ENCODE data around the gene B9D2.

The B9D2 gene

GRCh38 chr19:41397086-41398049 lies 33.4 kb upstream of the B9D2 start, which contains the start of the genes BCKDHA and EXOSC5:
TSS of gene BCKDHA (plus strand) at chr19:41397818. CDS start at chr19:41397828, 10 bp downstream.
TSS of gene EXOSC5 (minus strand) at chr19:41397359. CDS start at chr19:41397328, 31 bp downstream.
- peak within 1 kb of the TSS; percentile 96 for H3K27ac ChIP-seq
- H3K27me3 ChIP-seq (replicated peaks), result no peaks in the 10 kb centered on the region
- in situ Hi-C loops (cut with HindIII; ENCODE audit: low pct_ligation_motif_present, low sequenced_read_pairs), result no loop called here
- H3K4me3 ChIP-seq (ENCODE audit: low read depth, low read length), result peak within 1 kb of the TSS; percentile 84
- peak; percentile 100 for DNase-seq
- TF ChIP-seq CTCF (IDR thresholded peaks at IDR 0.05; ENCODE audit: low read depth, low read length, missing control alignments), result no peak
- H3K36me3 ChIP-seq (replicated peaks), result no peaks in the 10 kb centered on the region

- no peak overlapping the region for H3K27ac ChIP-seq
- peaks cover 12% of the 10 kb centered on the region for H3K36me3 ChIP-seq (replicated peaks)
- in situ Hi-C loops (cut with HindIII; ENCODE audit: low pct_ligation_motif_present, low sequenced_read_pairs), result no loop called here
- no peak for DNase-seq
- no peak overlapping the region for H3K4me3 ChIP-seq (ENCODE audit: low read depth, low read length)
- H3K27me3 ChIP-seq (replicated peaks), result no peaks in the 10 kb centered on the region
- TF ChIP-seq CTCF (IDR thresholded peaks at IDR 0.05; ENCODE audit: low read depth, low read length, missing control alignments), result no peak
These were observed 31.4 kb upstream of the B9D2 start for GRCh38 chr19:41395355-41395754.

- no peak overlapping the region for H3K4me3 ChIP-seq (ENCODE audit: low read depth, low read length)
- DNase-seq, result no peak
- TF ChIP-seq CTCF (IDR thresholded peaks at IDR 0.05; ENCODE audit: low read depth, low read length, missing control alignments), result no peak
- in situ Hi-C loops (cut with HindIII; ENCODE audit: low pct_ligation_motif_present, low sequenced_read_pairs), result no loop called here
- H3K36me3 ChIP-seq (replicated peaks), result peaks cover 24% of the 10 kb centered on the region
- H3K27me3 ChIP-seq (replicated peaks), result no peaks in the 10 kb centered on the region
- H3K27ac ChIP-seq, result no peak overlapping the region
These were observed 28.8 kb upstream of the B9D2 start for GRCh38 chr19:41392775-41393174.

- in situ Hi-C loops (cut with HindIII; ENCODE audit: low pct_ligation_motif_present, low sequenced_read_pairs), result no loop called here
- H3K36me3 ChIP-seq (replicated peaks), result peaks cover 24% of the 10 kb centered on the region
- no peak for DNase-seq
These were observed 27.7 kb upstream of the B9D2 start for GRCh38 chr19:41391618-41392017.

GRCh38 chr19:41386442-41386841 lies 22.5 kb upstream of the B9D2 start:
- no peak overlapping the region for H3K27ac ChIP-seq
- H3K27me3 ChIP-seq (replicated peaks), result no peaks in the 10 kb centered on the region
- in situ Hi-C loops (cut with HindIII; ENCODE audit: low pct_ligation_motif_present, low sequenced_read_pairs), result no loop called here
- no peak for TF ChIP-seq CTCF (IDR thresholded peaks at IDR 0.05; ENCODE audit: low read depth, low read length, missing control alignments)
- no peak for DNase-seq
- H3K4me3 ChIP-seq (ENCODE audit: low read depth, low read length), result no peak overlapping the region
- H3K36me3 ChIP-seq (replicated peaks), result peaks cover 18% of the 10 kb centered on the region

More at GRCh38 chr19:41391618-41392017, 27.7 kb upstream of the B9D2 start:
- Histone ChIP-seq H3K4me3 (ENCODE audit: low read depth, low read length) (no peak overlapping the region), H3K27me3 (replicated peaks) (no peaks in the 10 kb centered on the region), H3K27ac (no peak overlapping the region)
- no peak for TF ChIP-seq CTCF (IDR thresholded peaks at IDR 0.05; ENCODE audit: low read depth, low read length, missing control alignments)
